IMR-90 (cell line): Measurements from ENCODE around the gene ATXN10. TPM values are rescaled to one million over a fixed set of nuclear protein-coding genes. Genes with fewer than 3 reads are reported as not detected.

ENCODE experiments used
- ATAC-seq: fragments of 200-7000 bp; cut with Tn5 transposase; 2 replicates; pipeline ENCODE4 v1.9.1; 2020; ENCODE audit warnings: low read depth, mild to moderate bottlenecking, moderate library complexity
- BruUV-seq: library from RNA; stranded (reverse); fragments of 400-500 nt; replicated peaks from 2 replicates; lab custom pipeline; 2021; lab: Mats Ljungman, UMichigan
- CTCF ChIA-PET: fragments of 300-600 bp; formaldehyde crosslinking; extraction: SDS; loops from one replicate; lab custom pipeline; 2021; ENCODE audit warnings: antibody characterized with exemption; lab: Yijun Ruan, JAX
- POLR2A ChIA-PET: fragments of 300-600 bp; sonication (Branson Sonifier 250); formaldehyde crosslinking; loops from one replicate; lab custom pipeline; 2022; ENCODE audit warnings: antibody characterized with exemption; ENCODE audit not compliant: unreplicated experiment; lab: Charles Lee
- DNase-seq: peaks from one replicate; pipeline ENCODE4 v3.0.0; 2013
- H2AFZ ChIP-seq: replicated peaks from 2 replicates; pipeline ENCODE3; 2013; ENCODE audit warnings: low read length, mild to moderate bottlenecking; ENCODE audit not compliant: poor library complexity
- H2AK5ac ChIP-seq: 2 replicates; pipeline ENCODE4 v1.6.1; 2013; ENCODE audit warnings: low read depth, low read length, inconsistent platforms
- H2AK9ac ChIP-seq: replicated peaks from 2 replicates; pipeline ENCODE3; 2013; ENCODE audit warnings: mild to moderate bottlenecking, low read depth, low read length, moderate library complexity; ENCODE audit not compliant: poor library complexity
- H2BK120ac ChIP-seq: 2 replicates; pipeline ENCODE4 v1.6.1; 2013; ENCODE audit warnings: low read depth, low read length, inconsistent platforms
- H2BK15ac ChIP-seq: 3 replicates; pipeline ENCODE4 v1.6.1; 2013; ENCODE audit warnings: low read depth, low read length, inconsistent platforms
- H2BK20ac ChIP-seq: 2 replicates; pipeline ENCODE4 v1.6.1; 2013; ENCODE audit warnings: low read depth, mild to moderate bottlenecking, inconsistent platforms, low read length, moderate library complexity
- H2BK5ac ChIP-seq: 2 replicates; pipeline ENCODE4 v1.6.1; 2013; ENCODE audit warnings: mild to moderate bottlenecking, low read depth, low read length, inconsistent platforms; ENCODE audit not compliant: poor library complexity, severe bottlenecking
- H3K14ac ChIP-seq: replicated peaks from 2 replicates; pipeline ENCODE4 v1.6.1; 2013; ENCODE audit warnings: low read depth, low read length, inconsistent platforms
- H3K18ac ChIP-seq: 2 replicates; pipeline ENCODE4 v1.6.1; 2013; ENCODE audit warnings: low read depth, low read length, control low read depth
- H3K23ac ChIP-seq: 2 replicates; pipeline ENCODE4 v1.6.1; 2013; ENCODE audit warnings: low read depth, low read length, inconsistent platforms
- H3K27ac ChIP-seq: 2 replicates; pipeline ENCODE4 v1.5.1; 2013; ENCODE audit warnings: mild to moderate bottlenecking, control low read depth, low read length; ENCODE audit not compliant: insufficient read depth
- H3K27me3 ChIP-seq: 2 replicates; pipeline ENCODE4 v1.6.1; 2013; ENCODE audit warnings: low read length; ENCODE audit not compliant: control insufficient read depth, insufficient read depth
- H3K36me3 ChIP-seq: 2 replicates; pipeline ENCODE4 v1.6.1; 2013; ENCODE audit warnings: low read length, mixed read lengths; ENCODE audit not compliant: control insufficient read depth, insufficient read depth
- H3K4ac ChIP-seq: 2 replicates; pipeline ENCODE4 v1.6.1; 2013; ENCODE audit warnings: low read depth, low read length, inconsistent platforms
- H3K4me1 ChIP-seq: 2 replicates; pipeline ENCODE4 v1.6.1; 2013; ENCODE audit warnings: low read length, mixed read lengths; ENCODE audit not compliant: control insufficient read depth, insufficient read depth
- H3K4me2 ChIP-seq: 2 replicates; pipeline ENCODE4 v1.6.1; 2013; ENCODE audit warnings: low read depth, mild to moderate bottlenecking, control low read depth, low read length, moderate library complexity
- H3K4me3 ChIP-seq: 2 replicates; pipeline ENCODE4 v1.5.1; 2013; ENCODE audit warnings: low read depth, mild to moderate bottlenecking, control low read depth, low read length, moderate library complexity; ENCODE audit not compliant: insufficient read depth
- H3K56ac ChIP-seq: 2 replicates; pipeline ENCODE4 v1.6.1; 2013; ENCODE audit warnings: low read length, inconsistent platforms; ENCODE audit not compliant: insufficient read depth; ENCODE audit errors: extremely low read depth
- H3K79me1 ChIP-seq, 2 experiments: 2 replicates each; pipeline ENCODE4 v1.6.1; 2013; ENCODE audit warnings: low read length in 2 of 2, inconsistent platforms in 1 of 2, low read depth in 1 of 2
- H3K9ac ChIP-seq: 2 replicates; pipeline ENCODE4 v1.6.1; 2013; ENCODE audit warnings: low read depth, low read length, control low read depth
- H3K9me1 ChIP-seq: 2 replicates; pipeline ENCODE4 v1.6.1; 2013; ENCODE audit warnings: low read length, inconsistent platforms; ENCODE audit not compliant: insufficient read depth
- H3K9me3 ChIP-seq: 2 replicates; pipeline ENCODE4 v1.6.1; 2013; ENCODE audit warnings: low read length; ENCODE audit not compliant: control insufficient read depth, insufficient read depth
- H4K20me1 ChIP-seq: 2 replicates; pipeline ENCODE4 v1.6.1; 2013; ENCODE audit warnings: low read length, inconsistent platforms; ENCODE audit not compliant: insufficient read depth
- H4K5ac ChIP-seq: 2 replicates; pipeline ENCODE4 v1.6.1; 2013; ENCODE audit warnings: mild to moderate bottlenecking, low read depth, low read length, control low read depth
- H4K8ac ChIP-seq, 2 experiments: 2 replicates each; pipeline ENCODE4 v1.6.1; 2013; ENCODE audit warnings: low read depth in 2 of 2, low read length in 2 of 2, control low read depth in 1 of 2, inconsistent platforms in 1 of 2
- H4K91ac ChIP-seq: 2 replicates; pipeline ENCODE4 v1.6.1; 2013; ENCODE audit warnings: low read depth, low read length, inconsistent platforms; ENCODE audit not compliant: insufficient read depth
- BHLHE40 ChIP-seq: fragments of 150-350 bp; IDR thresholded peaks from 2 replicates; pipeline ENCODE4 v1.6.1; 2016; ENCODE audit warnings: mild to moderate bottlenecking, low read depth, low read length
- CEBPB ChIP-seq: IDR thresholded peaks from 2 replicates; pipeline ENCODE4 v1.6.1; 2012; ENCODE audit warnings: low read depth, low read length, improper control_type of control experiment
- CHD1 ChIP-seq: IDR thresholded peaks from 2 replicates; pipeline ENCODE4 v1.6.1; 2012; ENCODE audit warnings: low read depth, low read length, improper control_type of control experiment
- ELK1 ChIP-seq: fragments of 150-350 bp; IDR thresholded peaks from 2 replicates; pipeline ENCODE4 v1.6.1; 2016; ENCODE audit warnings: low read depth, mild to moderate bottlenecking, low read length, moderate library complexity, borderline replicate concordance
- FOS ChIP-seq: fragments of 150-350 bp; IDR thresholded peaks from 2 replicates; pipeline ENCODE4 v1.6.1; 2016; ENCODE audit warnings: low read depth, low read length
- MAFK ChIP-seq: IDR thresholded peaks from 2 replicates; pipeline ENCODE4 v1.6.1; 2012; ENCODE audit warnings: low read depth, low read length, improper control_type of control experiment
- MAZ ChIP-seq: IDR thresholded peaks from 2 replicates; pipeline ENCODE4 v1.6.1; 2012; ENCODE audit warnings: low read depth, mild to moderate bottlenecking, low read length, improper control_type of control experiment, moderate library complexity, borderline replicate concordance
- NFE2L2 ChIP-seq: fragments of 150-350 bp; IDR thresholded peaks from 2 replicates; pipeline ENCODE4 v1.6.1; 2016; ENCODE audit warnings: low read depth, mild to moderate bottlenecking, low read length
- POLR2A ChIP-seq: IDR thresholded peaks from 2 replicates; pipeline ENCODE4 v1.6.1; 2012; ENCODE audit warnings: mild to moderate bottlenecking, low read depth, low read length
- RFX5 ChIP-seq: IDR thresholded peaks from 2 replicates; pipeline ENCODE4 v1.8.0; 2012; ENCODE audit warnings: low read depth, mild to moderate bottlenecking, low read length, moderate library complexity
- SMC3 ChIP-seq: fragments of 150-350 bp; IDR thresholded peaks from 2 replicates; pipeline ENCODE4 v1.6.1; 2016; ENCODE audit warnings: low read depth, mild to moderate bottlenecking, antibody characterized with exemption, low read length, moderate library complexity
- WGBS, 2 experiments: methylation state at CpG; one replicate each; pipeline versions ENCODE4 v1.1.5 to v1.1.7; 2013; ENCODE audit warnings: missing lambda C conversion rate in 2 of 2; ENCODE audit not compliant: insufficient read length in 1 of 2; ENCODE audit errors: extremely low coverage in 2 of 2; 5-methylcytosine and 5-hydroxymethylcytosine counted together
- dilution Hi-C: fragments of 300-500 bp; cut with HindIII; formaldehyde crosslinking; loops from one replicate; pipeline ENCODE4 v1.14.3; 2018; ENCODE audit warnings: low sequenced_read_pairs; ENCODE audit not compliant: unreplicated experiment
- in situ Hi-C: fragments of 300-500 bp; cut with MboI; formaldehyde crosslinking; loops from 3 replicates; pipeline ENCODE4 v1.14.3; 2019; ENCODE audit warnings: low sequenced_read_pairs, inconsistent platforms, mixed read lengths
- intact Hi-C: fragments of 100-400 bp; cut with micrococcal nuclease; formaldehyde crosslinking; loops from 2 replicates; pipeline ENCODE4 v1.10.0; 2022
- polyA plus RNA-seq, 3 experiments: library from polyadenylated mRNA; depleted of rRNA; stranded (reverse); fragments of >200 nt; gene quantifications; 2 replicates each; pipeline ENCODE4 v1.2.3, GENCODE V29; 2012; ENCODE audit warnings: low replicate concordance in 1 of 3
- total RNA-seq: library from RNA; depleted of rRNA; stranded (reverse); fragments of >200 nt; gene quantifications from 2 replicates; pipeline ENCODE4 v1.2.3, GENCODE V29; 2012

The ATXN10 gene
- total and polyA plus RNA-seq, 2 of the 4 experiments (the other 2 are of a cell fraction): 116 to 231 TPM

DNA sequence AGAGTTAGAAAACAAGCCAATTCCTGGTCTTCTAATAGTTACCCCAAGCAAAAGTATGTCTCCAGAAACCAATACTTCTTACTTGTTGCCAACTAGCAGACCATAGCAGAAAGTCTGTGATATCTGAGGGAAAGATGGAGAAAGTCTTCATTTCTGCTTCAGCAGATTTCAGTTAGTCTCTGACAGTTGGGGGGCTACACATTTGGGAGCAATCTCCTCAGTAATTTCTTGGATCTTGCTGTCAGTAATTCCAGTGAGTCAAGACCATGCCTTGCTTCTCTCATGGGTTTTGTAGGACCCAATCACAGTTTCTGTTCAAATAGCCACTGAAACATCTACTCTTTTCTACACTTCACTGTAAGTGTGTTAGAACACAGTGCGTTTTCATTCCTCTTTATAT lies 118.8 kb downstream of the ATXN10 start:
- TF ChIP-seq SMC3: no peak
- no peak for TF ChIP-seq CEBPB
- no peak for TF ChIP-seq MAFK
- TF ChIP-seq BHLHE40: no peak
- no peak for TF ChIP-seq POLR2A
- no peak for TF ChIP-seq CHD1
- no peak for TF ChIP-seq NFE2L2
- no peak for TF ChIP-seq FOS
- TF ChIP-seq RFX5: no peak
- TF ChIP-seq MAZ: no peak
- TF ChIP-seq ELK1: no peak

More for the DNA sequence above, 118.8 kb downstream of the ATXN10 start:
- no peak overlapping the region for H2BK15ac ChIP-seq
- H2AK9ac ChIP-seq: no peak overlapping the region
- peaks cover 20% of the 10 kb centered on the region for H3K9me1 ChIP-seq
- peaks cover 51 to 60% of the 10 kb centered on the region in 2 experiments for H3K79me1 ChIP-seq
- no peak overlapping the region for H3K4ac ChIP-seq
- H3K4me2 ChIP-seq: no peak overlapping the region
- no peak overlapping the region for H2BK5ac ChIP-seq
- peaks cover 6% of the 10 kb centered on the region for H3K9me3 ChIP-seq
- dilution Hi-C loops (no loop called here), intact Hi-C loops (no loop called here), in situ Hi-C loops (no loop called here)
- no peak overlapping the region for H2BK120ac ChIP-seq
- H3K27me3 ChIP-seq: no peaks in the 10 kb centered on the region
- ATAC-seq (no peak), DNase-seq (no peak)
- no peak overlapping the region for H3K4me3 ChIP-seq
- peaks cover 14% of the 10 kb centered on the region for H3K4me1 ChIP-seq
- ChIA-PET CTCF (no interaction called here), POLR2A (no interaction called here)
- no peak overlapping the region for H3K56ac ChIP-seq
- no TSS peak for BruUV-seq
- 100% methylated on average over 1 of the region's 1 CpG; no CpG with 5 or more reads in 1 of the 2 experiments for WGBS, 2 experiments
- no peak overlapping the region for H3K9ac ChIP-seq
- H3K23ac ChIP-seq: no peak overlapping the region
- H4K20me1 ChIP-seq: peaks cover 47% of the 10 kb centered on the region
- no peak overlapping the region for H2BK20ac ChIP-seq
- H3K27ac ChIP-seq: no peak overlapping the region
- H3K14ac ChIP-seq: no peak overlapping the region
- H2AK5ac ChIP-seq: no peak overlapping the region
- H3K36me3 ChIP-seq: peaks cover 14% of the 10 kb centered on the region
- H3K18ac ChIP-seq: no peak overlapping the region
- no peak overlapping the region for H4K5ac ChIP-seq
- H4K8ac ChIP-seq: no peak overlapping the region
- no peak overlapping the region for H2AFZ ChIP-seq
- no peak overlapping the region for H4K91ac ChIP-seq
